PC-9 (cell line): ENCODE data around the gene CPVL.
"Not testable (repeated sequence)": the region's sequence is repeated elsewhere in the genome, so short reads cannot be mapped to it uniquely, and the experiment has no call there.

Source experiments
- CTCF ChIP-seq: fragments of 200-600 bp; sonication (generic); conservative IDR thresholded peaks from 2 replicates; pipeline ENCODE4 v1.6.1; 2017; ENCODE audit warnings: mixed run types, antibody characterized with exemption, mild to moderate bottlenecking, moderate library complexity
- EZH2 ChIP-seq: fragments of 200-600 bp; sonication (generic); IDR thresholded peaks from 2 replicates; pipeline ENCODE4 v1.8.0; 2017; ENCODE audit warnings: antibody characterized with exemption, low read depth

- not testable (repeated sequence) for TF ChIP-seq CTCF, EZH2
Observed at GRCh38 chr7:29114266-29114665, 32.1 kb downstream of the CPVL start.
